SK-N-MC (cell line): ENCODE results near the gene SYNE1.
"Not testable (repeated sequence)": the region's sequence is repeated elsewhere in the genome, so short reads cannot be mapped to it uniquely, and the experiment has no call there.

Experiments used
- DNase-seq: peaks from one replicate; pipeline ENCODE4 v3.0.0-alpha.2; 2011; ENCODE audit warnings: low read depth, low spot score
- H3K27ac ChIP-seq: fragments of 200-600 bp; sonication (generic); 2 replicates; pipeline ENCODE4 v1.5.1; 2016; ENCODE audit warnings: mixed run types
- H3K36me3 ChIP-seq: fragments of 200-600 bp; sonication (generic); 2 replicates; pipeline ENCODE4 v1.6.1; 2017; ENCODE audit warnings: antibody characterized with exemption, low read length, mixed read lengths; ENCODE audit not compliant: insufficient read depth
- H3K4me3 ChIP-seq: fragments of 200-600 bp; sonication (generic); 2 replicates; pipeline ENCODE4 v1.5.1; 2016
- H3K9ac ChIP-seq: fragments of 200-600 bp; sonication (generic); 2 replicates; pipeline ENCODE4 v1.8.0; 2017; ENCODE audit warnings: mixed run types, mixed read lengths; ENCODE audit not compliant: insufficient read length
- H3K9me3 ChIP-seq: fragments of 200-600 bp; sonication (generic); 2 replicates; pipeline ENCODE4 v1.6.1; 2017; ENCODE audit warnings: low read depth, mild to moderate bottlenecking, antibody characterized with exemption, low read length, moderate library complexity, mixed read lengths
- EZH2 ChIP-seq: fragments of 200-600 bp; sonication (generic); IDR thresholded peaks from one replicate; pipeline ENCODE4 v1.6.1; 2017; ENCODE audit warnings: antibody characterized with exemption
- FOXP2 ChIP-seq: optimal IDR thresholded peaks from 2 replicates; pipeline ENCODE3; 2011; ENCODE audit warnings: mild to moderate bottlenecking, moderate library complexity; ENCODE audit not compliant: insufficient read depth; ENCODE audit errors: extremely low read length, control extremely low read depth
- POLR2AphosphoS5 ChIP-seq: IDR thresholded peaks from 2 replicates; pipeline ENCODE4 v1.6.1; 2012; ENCODE audit warnings: mild to moderate bottlenecking, low read depth, low read length, borderline replicate concordance

Gene SYNE1

DNA sequence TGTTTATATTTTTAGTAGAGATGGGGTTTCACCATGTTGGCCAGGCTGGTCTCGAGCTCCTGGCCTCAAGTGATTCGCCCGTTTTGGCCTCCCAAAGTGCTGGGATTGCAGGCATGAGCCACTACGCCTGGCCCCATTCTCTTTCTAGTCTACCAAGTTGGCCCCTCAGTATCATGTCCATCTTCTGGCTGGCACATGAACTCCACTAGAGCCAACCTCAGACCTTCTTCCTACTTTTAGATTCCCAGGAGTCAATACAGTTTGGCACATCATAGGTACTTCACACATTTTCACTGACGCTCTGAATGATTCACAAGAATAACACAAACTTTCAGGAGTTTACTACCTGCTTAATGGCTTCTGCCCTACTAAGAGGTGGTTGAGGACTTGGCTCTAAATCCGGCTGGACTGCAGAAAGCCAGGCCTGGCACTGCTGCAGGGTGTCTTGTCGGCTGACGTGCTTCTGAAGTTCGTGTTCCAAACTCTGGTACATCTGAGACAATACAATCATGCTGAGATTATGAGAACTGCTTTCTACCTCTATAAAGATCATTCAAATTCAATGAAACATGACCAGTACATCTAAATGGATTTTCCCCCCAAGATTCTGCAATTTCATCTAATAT is 293.3 kb downstream of the SYNE1 start:
- TF ChIP-seq FOXP2 (no peak), POLR2AphosphoS5 (no peak), EZH2 (no peak)
- peaks cover 5% of the 10 kb centered on the region; the same call in 1 of the 2 replicates for H3K36me3 ChIP-seq

DNA sequence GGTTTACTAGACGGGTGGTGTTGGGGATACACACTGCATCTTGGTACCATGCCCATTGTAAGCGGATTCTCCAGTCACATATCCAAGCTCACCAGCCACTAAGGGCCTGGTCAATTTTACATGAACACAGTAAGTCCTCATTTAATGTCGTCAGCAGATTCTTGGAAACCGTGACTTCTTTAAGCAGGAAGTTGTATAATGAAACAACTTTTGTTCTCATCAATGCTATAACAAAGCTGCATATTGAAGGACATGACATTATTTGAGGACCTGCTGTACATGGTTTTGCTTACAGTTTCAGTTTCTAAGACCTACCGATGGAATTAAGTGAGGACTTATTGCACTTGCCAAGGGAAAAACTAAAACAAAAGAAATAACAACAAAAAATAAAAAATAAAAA is 295.6 kb downstream of the SYNE1 start:
- no peak for TF ChIP-seq POLR2AphosphoS5
- H3K36me3 ChIP-seq: peaks cover 2% of the 10 kb centered on the region; the same call in 1 of the 2 replicates
- H3K4me3 ChIP-seq: no peak overlapping the region
- H3K9me3 ChIP-seq: no peaks in the 10 kb centered on the region
- no peak overlapping the region for H3K27ac ChIP-seq
- DNase-seq: no peak
- no peak overlapping the region for H3K9ac ChIP-seq

More for the DNA sequence above, 293.3 kb downstream of the SYNE1 start:
- no peak overlapping the region for H3K27ac ChIP-seq
- H3K9ac ChIP-seq: no peak overlapping the region
- H3K9me3 ChIP-seq: no peaks in the 10 kb centered on the region
- DNase-seq: no peak
- H3K4me3 ChIP-seq: no peak overlapping the region

DNA sequence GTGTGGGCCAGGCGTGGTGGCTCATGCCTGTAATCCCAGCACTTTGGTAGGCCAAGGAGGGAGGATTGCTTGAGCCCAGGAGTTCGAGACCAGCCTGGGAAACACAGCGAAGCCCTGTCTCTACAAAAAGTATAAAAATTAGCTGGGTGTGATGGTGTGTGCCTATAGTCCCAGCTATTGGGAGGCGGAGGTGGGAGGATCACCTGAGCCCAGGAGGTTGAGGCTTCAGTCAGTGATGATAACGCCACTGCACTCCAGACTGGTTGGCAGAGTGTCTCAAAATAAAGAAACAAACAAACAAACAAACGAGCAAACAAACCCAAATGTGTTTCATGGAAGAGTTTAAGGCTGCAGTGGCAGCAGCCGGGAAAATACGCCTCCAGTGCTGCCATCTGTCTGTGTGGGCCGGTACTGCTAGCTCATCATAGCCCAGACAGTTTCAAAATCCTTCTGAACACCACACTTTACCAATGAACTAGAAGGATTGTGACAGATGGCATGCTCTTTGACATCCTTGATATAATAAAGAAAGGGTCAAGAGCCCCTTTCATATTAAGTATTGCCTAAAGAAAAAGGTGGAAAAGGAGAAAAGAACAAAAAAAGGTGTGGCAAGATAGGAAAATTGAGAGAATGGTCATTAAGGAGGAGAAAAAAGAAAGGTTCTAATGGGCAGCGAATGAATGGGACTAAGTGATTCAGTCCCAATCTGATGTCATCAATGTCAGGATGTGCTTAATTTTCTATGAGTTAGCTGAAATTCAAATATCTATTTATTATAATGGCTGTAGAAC is 298.6 kb downstream of the SYNE1 start:
- H3K4me3 ChIP-seq: no peak overlapping the region
- H3K9me3 ChIP-seq: no peaks in the 10 kb centered on the region
- no peak overlapping the region for H3K9ac ChIP-seq
- H3K27ac ChIP-seq: no peak overlapping the region
- DNase-seq: no peak
- TF ChIP-seq POLR2AphosphoS5 (no peak), FOXP2 (no peak), EZH2 (no peak)
- peaks cover 8% of the 10 kb centered on the region for H3K36me3 ChIP-seq

DNA sequence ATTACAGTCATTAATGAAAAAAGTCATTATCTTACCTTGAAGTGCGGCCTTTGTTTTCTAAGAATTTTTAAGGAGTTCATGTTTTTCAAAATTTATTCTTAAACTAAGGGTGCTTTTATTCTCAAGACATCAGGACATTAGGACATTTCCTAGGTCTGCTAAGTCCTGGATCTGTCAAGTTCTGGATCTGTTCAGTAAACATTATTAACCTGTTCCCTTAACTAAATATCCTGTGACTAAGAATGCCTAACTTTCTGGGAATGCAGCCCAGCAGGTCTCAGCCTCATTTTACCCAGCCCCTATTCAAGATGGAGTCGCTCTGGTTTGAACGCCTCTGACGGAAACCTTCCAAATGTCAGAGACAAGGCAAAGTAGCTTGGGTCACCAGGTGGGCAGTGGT is 302.6 kb downstream of the SYNE1 start:
- peaks cover 8% of the 10 kb centered on the region for H3K36me3 ChIP-seq
- no peak overlapping the region for H3K4me3 ChIP-seq
- H3K9me3 ChIP-seq: no peaks in the 10 kb centered on the region
- no peak overlapping the region for H3K9ac ChIP-seq
- TF ChIP-seq EZH2: no peak
- no peak for TF ChIP-seq FOXP2
- TF ChIP-seq POLR2AphosphoS5: no peak
- H3K27ac ChIP-seq: no peak overlapping the region
- DNase-seq: no peak

DNA sequence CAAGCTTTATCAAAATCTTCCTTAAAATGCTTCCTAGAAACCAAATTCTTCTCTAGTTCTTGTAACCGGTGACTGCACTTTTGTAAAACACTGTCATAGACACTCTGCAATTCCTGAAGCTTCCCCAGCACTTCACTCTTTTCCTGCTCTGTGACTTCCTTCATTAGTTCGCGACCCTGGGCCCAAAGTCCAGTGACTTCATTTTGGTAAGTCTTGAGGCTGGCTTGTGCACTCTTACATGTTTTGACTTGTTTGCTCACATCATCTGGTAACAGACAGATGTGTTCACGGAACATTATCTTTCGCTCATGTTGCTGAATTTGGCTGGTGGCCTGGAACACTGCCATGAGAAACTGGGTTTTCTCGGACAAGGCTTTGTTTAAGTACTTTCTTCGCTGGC is 306.2 kb downstream of the SYNE1 start:
- DNase-seq: no peak
- no peaks in the 10 kb centered on the region; the same call in 1 of the 2 replicates for H3K36me3 ChIP-seq
- H3K4me3 ChIP-seq: no peak overlapping the region
- no peaks in the 10 kb centered on the region for H3K9me3 ChIP-seq
- H3K9ac ChIP-seq: no peak overlapping the region
- no peak for TF ChIP-seq EZH2
- no peak for TF ChIP-seq POLR2AphosphoS5
- TF ChIP-seq FOXP2: no peak
- H3K27ac ChIP-seq: no peak overlapping the region

DNA sequence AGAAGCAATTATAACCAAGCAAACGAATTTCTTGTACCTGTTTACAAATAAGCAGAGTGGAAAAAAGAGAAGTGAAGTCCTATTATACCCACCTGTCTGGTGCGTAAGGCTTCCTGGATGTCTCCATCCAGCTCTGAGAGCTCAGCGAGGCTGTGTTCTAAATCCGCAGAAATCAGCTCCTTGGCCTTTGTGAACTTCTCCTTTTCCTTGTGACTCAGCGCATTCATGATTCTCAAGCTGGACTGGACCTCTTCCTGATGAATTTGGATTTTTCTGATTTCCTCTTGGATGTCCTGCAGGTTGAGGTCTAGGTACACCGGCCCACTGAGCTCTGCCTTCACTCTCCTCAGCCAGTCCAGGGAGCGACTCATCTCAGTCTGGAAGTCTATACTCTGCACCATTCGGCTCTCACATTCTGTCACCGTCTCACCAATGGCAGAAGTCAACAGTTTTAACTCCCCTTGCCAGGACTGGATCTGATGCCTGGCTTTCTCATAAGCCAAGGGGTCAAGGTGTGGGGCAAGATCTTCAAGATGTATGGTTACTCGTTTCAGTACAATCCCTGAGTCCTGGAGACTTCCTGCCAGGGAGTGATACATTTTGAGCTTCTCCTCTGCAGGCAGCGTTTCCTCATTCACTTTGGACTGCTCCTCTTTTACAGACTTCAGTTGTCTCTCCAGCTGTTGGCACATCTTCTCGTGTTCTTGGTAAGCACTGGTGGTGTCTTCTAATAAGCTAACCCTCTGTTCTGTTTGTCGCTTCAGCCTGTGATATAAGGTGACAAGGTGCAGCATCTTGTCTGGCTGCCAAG is 307.3 kb downstream of the SYNE1 start:
- no peak overlapping the region for H3K4me3 ChIP-seq
- no peak overlapping the region for H3K27ac ChIP-seq
- DNase-seq: no peak
- H3K9ac ChIP-seq: no peak overlapping the region
- TF ChIP-seq FOXP2: no peak
- no peak for TF ChIP-seq EZH2
- no peak for TF ChIP-seq POLR2AphosphoS5
- H3K9me3 ChIP-seq: no peaks in the 10 kb centered on the region
- peaks cover 4% of the 10 kb centered on the region; the same call in 1 of the 2 replicates for H3K36me3 ChIP-seq

DNA sequence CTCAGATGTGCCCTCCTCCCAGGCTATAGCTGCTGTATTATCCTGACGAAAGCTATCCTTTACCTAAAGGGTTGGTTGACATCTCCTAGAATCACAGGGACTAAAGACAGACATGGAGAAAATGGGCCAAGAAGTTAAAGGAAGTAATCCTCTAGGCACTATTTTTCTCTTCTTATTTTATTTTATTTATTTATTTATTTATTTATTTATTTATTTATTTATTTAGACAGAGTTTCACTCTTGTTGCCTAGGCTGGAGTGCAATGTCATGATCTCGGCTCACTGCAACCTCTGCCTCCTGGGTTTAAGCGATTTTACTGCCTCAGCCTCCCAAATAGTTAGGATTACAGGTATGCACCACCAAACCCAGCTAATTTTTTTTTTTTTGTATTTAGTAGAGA is 309.0 kb downstream of the SYNE1 start:
- not testable (repeated sequence) for H3K9ac ChIP-seq, H3K9me3 ChIP-seq, DNase-seq, H3K4me3 ChIP-seq, H3K27ac ChIP-seq, H3K36me3 ChIP-seq

DNA sequence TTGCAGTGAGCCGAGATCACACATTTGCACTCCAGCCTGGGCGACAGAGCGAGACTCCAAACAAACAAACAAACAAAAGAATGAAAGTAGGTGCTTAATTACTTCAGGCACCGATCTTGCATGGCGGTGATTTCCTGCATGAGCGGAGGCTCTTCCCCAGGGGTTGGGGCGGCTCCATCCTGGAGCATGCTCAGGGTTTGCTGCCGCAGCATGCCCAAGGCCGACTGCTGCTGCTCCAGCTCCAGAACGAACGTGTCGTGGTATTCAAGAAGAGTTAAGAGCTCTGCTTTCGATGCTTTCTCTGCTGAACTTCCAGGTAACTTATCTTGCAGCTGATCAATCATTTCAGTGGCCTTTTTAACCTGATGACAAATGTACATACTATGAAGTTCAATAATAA is 313.8 kb downstream of the SYNE1 start:
- Histone ChIP-seq H3K9me3 (no peaks in the 10 kb centered on the region), H3K27ac (no peak overlapping the region), H3K9ac (no peak overlapping the region), H3K4me3 (no peak overlapping the region), H3K36me3 (peaks cover 9% of the 10 kb centered on the region; the same call in 1 of the 2 replicates)
- no peak for TF ChIP-seq POLR2AphosphoS5
- TF ChIP-seq FOXP2: no peak
- no peak for TF ChIP-seq EZH2
- no peak for DNase-seq

DNA sequence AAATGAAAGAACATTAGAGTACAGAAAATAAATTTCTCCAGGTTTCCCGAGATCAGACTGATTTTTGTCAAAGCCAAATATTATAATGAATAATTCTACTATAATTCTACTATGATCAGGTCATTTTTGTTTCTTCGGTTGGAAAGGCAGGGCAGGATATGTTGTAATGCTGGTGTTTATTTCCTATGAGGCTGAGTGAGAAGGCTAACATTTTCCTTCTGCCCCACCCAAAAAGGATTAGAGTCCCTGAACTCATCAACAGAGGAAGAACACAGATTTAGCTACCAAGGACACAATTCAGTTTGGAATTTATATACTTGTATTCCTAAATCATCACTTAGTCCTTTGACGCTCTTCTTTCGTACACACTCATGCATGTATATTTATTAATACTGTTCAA is 318.9 kb downstream of the SYNE1 start:
- Histone ChIP-seq H3K27ac (no peak overlapping the region), H3K9me3 (no peaks in the 10 kb centered on the region), H3K36me3 (peaks cover 14% of the 10 kb centered on the region; the same call in 1 of the 2 replicates), H3K4me3 (no peak overlapping the region), H3K9ac (no peak overlapping the region)
- no peak for DNase-seq
- TF ChIP-seq EZH2: no peak
- no peak for TF ChIP-seq POLR2AphosphoS5
- no peak for TF ChIP-seq FOXP2
